Mesendoderm (in vitro differentiated cells): Measurements from ENCODE around the gene CHAF1A.

Source experiments
- DNase-seq: peaks from one replicate; pipeline ENCODE4 v3.0.0; 2013
- H2AK5ac ChIP-seq: 2 replicates; pipeline ENCODE4 v1.6.1; 2013; ENCODE audit warnings: low read length, inconsistent platforms
- H2BK120ac ChIP-seq: 2 replicates; pipeline ENCODE4 v1.6.1; 2013; ENCODE audit warnings: low read depth, mild to moderate bottlenecking, low read length, moderate library complexity, mixed read lengths
- H2BK15ac ChIP-seq: replicated peaks from 2 replicates; pipeline ENCODE4 v1.6.1; 2013; ENCODE audit warnings: low read depth, mild to moderate bottlenecking, moderate library complexity
- H2BK5ac ChIP-seq: 2 replicates; pipeline ENCODE4 v1.6.1; 2013; ENCODE audit warnings: low read length, inconsistent platforms
- H3K18ac ChIP-seq: 2 replicates; pipeline ENCODE4 v1.6.1; 2013; ENCODE audit warnings: mild to moderate bottlenecking, low read length, mixed read lengths
- H3K23ac ChIP-seq: one replicate; pipeline ENCODE4 v1.6.1; 2013; ENCODE audit warnings: low read length
- H3K27ac ChIP-seq: 2 replicates; pipeline ENCODE4 v1.5.1; 2013; ENCODE audit warnings: low read depth, mild to moderate bottlenecking, inconsistent platforms, low read length, moderate library complexity
- H3K27me3 ChIP-seq: 2 replicates; pipeline ENCODE4 v1.6.1; 2013; ENCODE audit warnings: low read length, control low read depth, mild to moderate bottlenecking, inconsistent platforms; ENCODE audit not compliant: insufficient read depth, poor library complexity
- H3K36me3 ChIP-seq: 2 replicates; pipeline ENCODE4 v1.6.1; 2013; ENCODE audit warnings: low read length, inconsistent platforms; ENCODE audit not compliant: control insufficient read depth, insufficient read depth
- H3K4ac ChIP-seq: one replicate; pipeline ENCODE4 v1.6.1; 2013; ENCODE audit warnings: low read depth, mild to moderate bottlenecking, low read length, moderate library complexity
- H3K4me1 ChIP-seq: 2 replicates; pipeline ENCODE4 v1.6.1; 2013; ENCODE audit warnings: low read depth, low read length, inconsistent platforms; ENCODE audit not compliant: control insufficient read depth
- H3K4me2 ChIP-seq: 2 replicates; pipeline ENCODE4 v1.6.1; 2013; ENCODE audit warnings: low read length
- H3K4me3 ChIP-seq: 2 replicates; pipeline ENCODE4 v1.5.1; 2013; ENCODE audit warnings: mild to moderate bottlenecking, low read length
- H3K56ac ChIP-seq: one replicate; pipeline ENCODE4 v1.6.1; 2013; ENCODE audit warnings: low read length
- H3K79me1 ChIP-seq: 2 replicates; pipeline ENCODE4 v1.6.1; 2013; ENCODE audit warnings: low read length, inconsistent platforms
- H3K79me2 ChIP-seq: 2 replicates; pipeline ENCODE4 v1.6.1; 2013; ENCODE audit warnings: mild to moderate bottlenecking, low read length; ENCODE audit not compliant: control insufficient read depth, insufficient read depth
- H3K9ac ChIP-seq: 2 replicates; pipeline ENCODE4 v1.6.1; 2013; ENCODE audit warnings: low read length, inconsistent platforms
- H4K5ac ChIP-seq: one replicate; pipeline ENCODE4 v1.6.1; 2013; ENCODE audit warnings: low read length
- H4K8ac ChIP-seq: one replicate; pipeline ENCODE4 v1.6.1; 2013; ENCODE audit warnings: low read depth, mild to moderate bottlenecking, control low read depth, low read length, moderate library complexity
- WGBS: extraction: QIAGEN DNeasy Blood & Tissue Kit; methylation state at CpG from one replicate; pipeline ENCODE4 v1.1.7; 2013; ENCODE audit warnings: low lambda C conversion rate, missing lambda C conversion rate; ENCODE audit not compliant: insufficient coverage; ENCODE audit errors: extremely low coverage; 5-methylcytosine and 5-hydroxymethylcytosine counted together

CHAF1A gene

DNA sequence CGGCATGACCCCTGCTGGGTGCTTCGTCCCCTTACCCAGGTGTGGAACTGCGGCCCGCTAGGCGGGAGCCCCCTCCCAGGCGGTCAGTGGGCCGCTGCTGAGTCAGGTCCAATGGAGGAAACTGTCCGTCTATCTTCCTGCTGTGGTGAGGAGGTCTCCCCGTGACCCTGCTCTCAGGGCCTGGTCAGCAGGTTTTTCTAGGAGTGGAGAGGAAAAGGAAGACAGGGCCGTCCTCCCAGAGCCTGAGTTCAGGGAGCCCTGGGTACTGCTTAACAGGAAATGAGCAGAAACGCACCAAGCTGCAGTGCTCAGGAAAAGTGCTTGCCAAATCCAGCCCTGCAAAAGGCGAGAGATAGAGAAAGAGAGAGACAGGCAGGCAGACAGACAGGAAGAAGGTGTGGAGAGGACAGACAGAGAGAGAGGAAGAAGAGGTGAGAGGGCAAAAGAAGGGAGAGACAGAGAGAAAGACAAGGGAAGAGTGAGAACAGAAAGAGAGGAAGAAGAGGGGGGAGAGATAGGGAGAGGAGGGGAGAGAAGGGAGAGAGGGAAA, 12.3 kb upstream of the CHAF1A start:
- Histone ChIP-seq H3K9ac (peak overlapping the region; percentile 36), H2BK120ac (no peak overlapping the region), H3K27me3 (no peaks in the 10 kb centered on the region), H4K5ac (no peak overlapping the region), H3K4me3 (no peak overlapping the region), H2BK5ac (peak overlapping the region; percentile 56), H3K18ac (peak overlapping the region; percentile 1), H3K79me1 (peaks cover 39% of the 10 kb centered on the region), H3K23ac (no peak overlapping the region), H2AK5ac (peak overlapping the region; percentile 5), H3K27ac (peak overlapping the region; percentile 84), H3K79me2 (peaks cover 52% of the 10 kb centered on the region), H3K4me1 (peaks cover 18% of the 10 kb centered on the region), H4K8ac (no peak overlapping the region), H2BK15ac (no peak overlapping the region), H3K4me2 (peak overlapping the region; percentile 26), H3K36me3 (no peaks in the 10 kb centered on the region), H3K4ac (no peak overlapping the region), H3K56ac (peak overlapping the region; percentile 73)
- DNase-seq = peak; percentile 57
- WGBS = no CpG with 5 or more reads among the region's 12 CpGs

DNA sequence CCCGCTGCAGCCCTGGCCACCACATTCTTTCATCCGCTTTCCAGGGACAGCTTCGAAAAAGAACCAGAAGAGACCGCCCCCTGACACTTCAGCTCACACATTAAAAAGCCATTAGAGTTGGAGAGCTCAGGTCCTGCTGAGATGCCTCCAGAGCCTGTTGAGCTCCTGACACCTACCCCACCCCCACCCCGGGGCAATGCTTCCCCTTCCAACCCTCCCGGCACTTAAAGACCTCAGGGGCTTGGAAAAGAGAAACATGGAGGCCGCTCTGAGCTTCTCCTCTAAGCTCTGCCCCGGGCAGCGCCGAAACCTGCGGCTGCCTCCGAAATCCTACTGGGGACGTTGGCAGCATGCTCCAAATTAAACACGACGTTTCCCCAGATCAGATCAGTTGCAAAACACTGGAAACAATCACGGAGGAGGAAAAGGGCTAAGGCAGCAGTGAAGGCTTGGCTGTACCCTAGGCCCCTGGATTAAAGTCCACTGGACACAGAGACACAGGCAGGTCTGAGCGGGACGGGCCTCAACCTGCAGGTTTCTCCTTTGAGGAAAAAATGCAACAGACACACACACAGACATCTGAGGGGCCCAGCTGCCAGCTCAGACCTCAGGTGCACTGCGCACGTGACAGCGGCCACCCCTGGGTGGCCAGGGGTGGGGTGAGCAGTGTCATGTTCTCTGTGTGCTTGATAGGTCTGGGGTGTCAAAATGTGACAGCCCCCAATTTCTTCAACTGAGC, 11.7 kb upstream of the CHAF1A start:
- no CpG with 5 or more reads among the region's 21 CpGs for WGBS
- H4K5ac ChIP-seq = no peak overlapping the region
- H2BK15ac ChIP-seq = no peak overlapping the region
- no peak overlapping the region for H2AK5ac ChIP-seq
- H3K4me3 ChIP-seq = no peak overlapping the region
- peaks cover 18% of the 10 kb centered on the region for H3K4me1 ChIP-seq
- peak overlapping the region; percentile 48 for H3K9ac ChIP-seq
- H3K56ac ChIP-seq = peak overlapping the region; percentile 73
- peak overlapping the region; percentile 4 for H3K18ac ChIP-seq
- H4K8ac ChIP-seq = no peak overlapping the region
- peaks cover 1% of the 10 kb centered on the region for H3K36me3 ChIP-seq
- peak overlapping the region; percentile 80 for H3K4me2 ChIP-seq
- no peak overlapping the region for H3K4ac ChIP-seq
- H2BK120ac ChIP-seq = no peak overlapping the region
- H2BK5ac ChIP-seq = peak overlapping the region; percentile 31
- DNase-seq = peak; percentile 96
- peaks cover 53% of the 10 kb centered on the region for H3K79me2 ChIP-seq
- H3K27ac ChIP-seq = peak overlapping the region; percentile 84
- H3K27me3 ChIP-seq = no peaks in the 10 kb centered on the region
- peaks cover 40% of the 10 kb centered on the region for H3K79me1 ChIP-seq
- H3K23ac ChIP-seq = no peak overlapping the region

DNA sequence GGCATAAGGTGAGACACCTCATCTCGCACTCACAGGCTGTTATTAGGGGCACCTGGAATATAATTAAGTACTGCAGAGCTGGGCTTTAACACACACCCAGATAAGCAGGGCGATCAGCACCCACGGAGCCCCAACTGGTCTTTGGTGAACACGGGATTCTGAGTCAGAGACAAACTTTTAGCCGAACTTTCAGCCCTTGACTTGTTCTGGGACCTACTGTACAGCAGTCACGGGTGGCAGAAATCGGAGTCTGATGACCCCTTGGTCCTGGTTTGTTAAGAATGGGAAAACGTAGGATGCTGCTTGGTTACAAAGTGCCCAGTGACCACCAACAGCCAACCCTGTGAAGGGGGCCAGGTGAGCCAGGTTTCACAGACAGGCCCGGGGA, 11.1 kb upstream of the CHAF1A start:
- Histone ChIP-seq H2BK120ac (no peak overlapping the region), H3K9ac (peak overlapping the region; percentile 26), H3K27ac (peak overlapping the region; percentile 65), H4K5ac (no peak overlapping the region), H3K4me1 (peaks cover 18% of the 10 kb centered on the region), H3K36me3 (peaks cover 1% of the 10 kb centered on the region), H2BK15ac (no peak overlapping the region), H3K79me1 (peaks cover 40% of the 10 kb centered on the region), H4K8ac (no peak overlapping the region), H3K4ac (no peak overlapping the region), H3K4me2 (no peak overlapping the region), H3K18ac (peak overlapping the region; percentile 4), H3K79me2 (peaks cover 52% of the 10 kb centered on the region), H2AK5ac (no peak overlapping the region), H3K27me3 (no peaks in the 10 kb centered on the region), H3K56ac (no peak overlapping the region), H2BK5ac (no peak overlapping the region), H3K4me3 (no peak overlapping the region), H3K23ac (no peak overlapping the region)
- no CpG with 5 or more reads among the region's 9 CpGs for WGBS
- no peak for DNase-seq

DNA sequence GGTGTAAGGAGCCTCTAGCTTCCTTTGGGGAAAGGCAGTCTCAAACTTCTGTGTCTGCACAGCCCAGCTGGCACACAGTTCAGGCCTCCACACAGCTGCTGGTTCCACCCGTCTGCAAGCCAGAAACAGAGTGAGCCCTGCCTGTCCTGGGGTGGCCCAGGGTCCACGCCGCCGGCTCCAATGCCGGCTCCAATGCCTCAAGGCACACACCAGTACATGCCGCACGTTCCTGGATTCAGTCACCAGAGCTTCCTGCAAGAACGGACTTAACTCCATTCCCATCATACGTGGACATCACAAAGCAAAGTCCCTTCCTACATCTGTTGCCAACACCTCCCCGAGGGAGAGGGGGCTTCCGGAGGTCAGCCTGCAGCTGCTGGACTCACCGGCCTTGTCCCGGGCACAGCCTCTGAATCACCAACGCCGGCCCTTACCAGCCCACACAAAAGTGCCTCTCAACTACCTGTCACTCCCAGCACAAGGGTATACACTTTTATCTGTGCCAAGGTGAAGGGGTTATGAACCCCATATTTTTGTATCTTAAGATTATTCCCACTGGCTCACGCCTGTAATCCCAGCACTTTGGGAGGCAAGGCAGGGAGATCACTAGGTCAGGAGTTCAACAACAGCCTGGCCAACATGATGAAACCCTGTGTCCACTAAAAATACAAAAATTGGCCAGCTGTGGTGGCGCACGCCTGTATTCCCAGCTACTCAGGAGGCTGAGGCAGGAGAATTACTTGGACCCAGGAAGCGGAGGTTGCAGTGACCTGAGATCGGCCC, 10.5 kb upstream of the CHAF1A start:
- Histone ChIP-seq H2BK120ac (no peak overlapping the region), H3K9ac (no peak overlapping the region), H4K8ac (no peak overlapping the region), H3K79me2 (peaks cover 49% of the 10 kb centered on the region), H3K27me3 (no peaks in the 10 kb centered on the region), H2AK5ac (no peak overlapping the region), H3K27ac (no peak overlapping the region), H3K4me1 (peaks cover 18% of the 10 kb centered on the region), H3K56ac (no peak overlapping the region), H3K4me3 (no peak overlapping the region), H3K18ac (no peak overlapping the region), H3K79me1 (peaks cover 37% of the 10 kb centered on the region), H4K5ac (no peak overlapping the region), H3K36me3 (peaks cover 1% of the 10 kb centered on the region), H3K4me2 (no peak overlapping the region), H2BK5ac (no peak overlapping the region), H3K4ac (no peak overlapping the region), H3K23ac (no peak overlapping the region), H2BK15ac (no peak overlapping the region)
- no peak for DNase-seq
- WGBS = no CpG with 5 or more reads among the region's 20 CpGs

DNA sequence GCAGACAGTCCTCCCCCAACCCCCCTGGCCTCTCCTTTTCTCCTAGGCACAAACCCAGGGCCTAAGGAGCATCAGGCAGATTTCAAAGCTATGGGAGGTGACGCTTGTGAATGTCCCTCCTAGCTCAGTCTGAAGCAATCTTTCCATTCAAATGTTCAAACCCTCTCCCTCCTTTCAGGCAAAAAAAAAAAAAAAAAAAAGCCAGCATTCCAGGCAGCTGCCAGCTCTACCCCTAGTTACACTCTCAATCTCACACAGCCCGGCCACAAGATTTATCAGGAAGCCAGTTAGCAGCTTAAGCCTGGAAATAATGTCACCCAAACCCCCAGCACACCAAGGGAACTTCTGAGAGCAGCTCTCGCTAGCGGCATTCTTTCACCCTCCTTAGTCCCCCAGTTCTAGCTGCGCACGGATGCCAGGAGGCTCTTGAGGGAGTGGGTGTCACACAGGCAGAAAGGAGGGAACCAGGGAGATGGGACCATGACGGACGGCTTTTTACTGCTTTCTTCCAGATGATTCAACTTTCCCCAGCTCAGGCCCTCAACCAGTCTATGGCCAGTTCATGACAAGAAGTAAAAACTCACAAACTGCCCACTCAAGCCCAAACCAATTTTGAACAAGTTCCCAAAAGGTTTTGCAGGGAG, 8.4 kb upstream of the CHAF1A start:
- H2AK5ac ChIP-seq = no peak overlapping the region
- WGBS = no CpG with 5 or more reads among the region's 8 CpGs
- H3K4me1 ChIP-seq = peaks cover 18% of the 10 kb centered on the region
- H3K27ac ChIP-seq = no peak overlapping the region
- peaks cover 1% of the 10 kb centered on the region for H3K36me3 ChIP-seq
- peaks cover 56% of the 10 kb centered on the region for H3K79me2 ChIP-seq
- no peak overlapping the region for H3K4ac ChIP-seq
- no peak overlapping the region for H3K4me3 ChIP-seq
- H3K23ac ChIP-seq = peak overlapping the region; percentile 9
- no peak overlapping the region for H2BK15ac ChIP-seq
- no peak overlapping the region for H3K18ac ChIP-seq
- H3K9ac ChIP-seq = peak overlapping the region; percentile 19
- H3K79me1 ChIP-seq = peaks cover 41% of the 10 kb centered on the region
- H4K5ac ChIP-seq = no peak overlapping the region
- H2BK5ac ChIP-seq = no peak overlapping the region
- H3K27me3 ChIP-seq = no peaks in the 10 kb centered on the region
- no peak overlapping the region for H2BK120ac ChIP-seq
- H3K56ac ChIP-seq = peak overlapping the region; percentile 56
- no peak overlapping the region for H4K8ac ChIP-seq
- no peak overlapping the region for H3K4me2 ChIP-seq
- peak; percentile 44 for DNase-seq
